Activated T-cell treated with anti-CD3 and anti-CD28 coated beads, Interleukin-2, amount 50 U/mL, for 72 hours (primary cell): ENCODE data around the gene HNRNPR. TPM values are rescaled to one million over a fixed set of nuclear protein-coding genes. Genes with fewer than 3 reads are reported as not detected.
A peak's percentile ranks its signal among the peaks of the same experiment; 100 is the strongest.
"Not testable (repeated sequence)": the region's sequence is repeated elsewhere in the genome, so short reads cannot be mapped to it uniquely, and the experiment has no call there.

Experiments used
- ATAC-seq, 2 donors: fragments of 150-1000 bp; cut with Tn5 transposase; replicated peaks in 1 of 2; 2 replicates each; pipeline ENCODE4 v1.10.0; 2021; ENCODE audit warnings: moderate library complexity in 2 of 2, mild to moderate bottlenecking in 1 of 2
- DNase-seq, 2 donors: peaks; one replicate each; pipeline ENCODE4 v3.0.0; 2021 to 2022; ENCODE audit warnings: mixed read lengths in 1 of 2
- H3K27ac Mint-ChIP-seq: one replicate; pipeline ENCODE4 v1.8.0; 2022; ENCODE audit warnings: mild to moderate bottlenecking, moderate library complexity, mixed read lengths
- H3K27me3 Mint-ChIP-seq: one replicate; pipeline ENCODE4 v1.8.0; 2022; ENCODE audit warnings: low read depth, mixed read lengths
- H3K36me3 Mint-ChIP-seq, 2 donors: one replicate each; pipeline ENCODE4 v1.8.0; 2022; ENCODE audit warnings: mixed read lengths in 2 of 2, mild to moderate bottlenecking in 1 of 2; ENCODE audit not compliant: insufficient read depth in 2 of 2
- H3K4me1 Mint-ChIP-seq: one replicate; pipeline ENCODE4 v1.8.0; 2022; ENCODE audit warnings: low read depth, mixed read lengths
- H3K4me3 Mint-ChIP-seq, 2 donors: one replicate each; pipeline ENCODE4 v1.8.0; 2022; ENCODE audit warnings: mild to moderate bottlenecking in 2 of 2, mixed read lengths in 2 of 2, moderate library complexity in 2 of 2
- H3K9me3 Mint-ChIP-seq, 2 donors: one replicate each; pipeline ENCODE4 v1.8.0; 2022; ENCODE audit warnings: mixed read lengths in 2 of 2
- total RNA-seq, 2 donors: library from RNA; stranded (reverse); gene quantifications; one replicate each; pipeline ENCODE4 v1.2.3, GENCODE V29; 2022

The HNRNPR gene
- 100 to 1,000 TPM; 127 TPM for total RNA-seq

GRCh38 chr1:23344111-23344986, at the start of gene HNRNPR:
HNRNPR (minus strand) TSS chr1:23344284; CDS start chr1:23341008, 3,276 bp downstream.
- H3K4me1 Mint-ChIP-seq: peaks cover 40% of the 10 kb centered on the region
- H3K4me3 Mint-ChIP-seq: peak within 1 kb of the TSS; percentile 97 to 99
- peaks cover 8 to 9% of the 10 kb centered on the region in 2 donors for H3K36me3 Mint-ChIP-seq
- DNase-seq: peak; percentile 97 to 100
- H3K9me3 Mint-ChIP-seq: no peaks in the 10 kb centered on the region
- H3K27me3 Mint-ChIP-seq: no peaks in the 10 kb centered on the region
- peak; percentile 96 for ATAC-seq
- H3K27ac Mint-ChIP-seq: peak within 1 kb of the TSS; percentile 95

GRCh38 chr1:23393706-23394105, 49.6 kb upstream of the HNRNPR start:
- no peak overlapping the region for H3K4me3 Mint-ChIP-seq
- no peaks in the 10 kb centered on the region for H3K36me3 Mint-ChIP-seq
- ATAC-seq: no peak
- H3K4me1 Mint-ChIP-seq: peaks cover 6% of the 10 kb centered on the region
- no peaks in the 10 kb centered on the region for H3K9me3 Mint-ChIP-seq
- no peak overlapping the region for H3K27ac Mint-ChIP-seq
- DNase-seq: no peak
- H3K27me3 Mint-ChIP-seq: no peaks in the 10 kb centered on the region

GRCh38 chr1:23392125-23392855, 48.2 kb upstream of the HNRNPR start:
- H3K27ac Mint-ChIP-seq: no peak overlapping the region
- no peak overlapping the region for H3K4me3 Mint-ChIP-seq
- no peaks in the 10 kb centered on the region for H3K36me3 Mint-ChIP-seq
- DNase-seq (no peak), ATAC-seq (no peak)
- H3K27me3 Mint-ChIP-seq: no peaks in the 10 kb centered on the region
- peaks cover 6% of the 10 kb centered on the region for H3K4me1 Mint-ChIP-seq
- H3K9me3 Mint-ChIP-seq: no peaks in the 10 kb centered on the region

- no peak for ATAC-seq
- no peaks in the 10 kb centered on the region for H3K36me3 Mint-ChIP-seq
These were observed 45.8 kb upstream of the HNRNPR start for GRCh38 chr1:23389837-23390321.

GRCh38 chr1:23387494-23387893, 43.4 kb upstream of the HNRNPR start:
- H3K4me1 Mint-ChIP-seq: no peaks in the 10 kb centered on the region
- no peak for DNase-seq
- no peaks in the 10 kb centered on the region for H3K36me3 Mint-ChIP-seq
- H3K9me3 Mint-ChIP-seq: no peaks in the 10 kb centered on the region
- no peaks in the 10 kb centered on the region for H3K27me3 Mint-ChIP-seq
- no peak overlapping the region for H3K27ac Mint-ChIP-seq
- H3K4me3 Mint-ChIP-seq: no peak overlapping the region
- ATAC-seq: no peak

More at GRCh38 chr1:23389837-23390321, 45.8 kb upstream of the HNRNPR start:
- Mint-ChIP-seq H3K4me1 (no peaks in the 10 kb centered on the region), H3K27ac (no peak overlapping the region), H3K9me3 (no peaks in the 10 kb centered on the region), H3K27me3 (no peaks in the 10 kb centered on the region), H3K4me3 (no peak overlapping the region)
- no peak for DNase-seq

- Mint-ChIP-seq H3K4me3 (no peak overlapping the region), H3K27ac (no peak overlapping the region), H3K27me3 (no peaks in the 10 kb centered on the region), H3K36me3 (no peaks in the 10 kb centered on the region), H3K4me1 (no peaks in the 10 kb centered on the region), H3K9me3 (no peaks in the 10 kb centered on the region)
- DNase-seq (no peak), ATAC-seq (no peak)
These were observed 41.1 kb upstream of the HNRNPR start for GRCh38 chr1:23385119-23385621.

GRCh38 chr1:23384312-23385058, 40.4 kb upstream of the HNRNPR start:
- no peaks in the 10 kb centered on the region for H3K27me3 Mint-ChIP-seq
- no peaks in the 10 kb centered on the region for H3K36me3 Mint-ChIP-seq
- no peak for ATAC-seq

GRCh38 chr1:23383577-23384311, 39.7 kb upstream of the HNRNPR start:
- Mint-ChIP-seq H3K4me1 (no peaks in the 10 kb centered on the region), H3K27ac (no peak overlapping the region), H3K4me3 (no peak overlapping the region), H3K9me3 (no peaks in the 10 kb centered on the region), H3K27me3 (no peaks in the 10 kb centered on the region), H3K36me3 (no peaks in the 10 kb centered on the region)
- DNase-seq: no peak
- ATAC-seq: no peak

More at GRCh38 chr1:23384312-23385058, 40.4 kb upstream of the HNRNPR start:
- no peak overlapping the region for H3K27ac Mint-ChIP-seq
- no peak for DNase-seq
- no peak overlapping the region for H3K4me3 Mint-ChIP-seq
- no peaks in the 10 kb centered on the region for H3K9me3 Mint-ChIP-seq
- no peaks in the 10 kb centered on the region for H3K4me1 Mint-ChIP-seq

- no peak for ATAC-seq
- no peak for DNase-seq
- Mint-ChIP-seq H3K4me3 (no peak overlapping the region), H3K4me1 (no peaks in the 10 kb centered on the region), H3K36me3 (no peaks in the 10 kb centered on the region), H3K27ac (no peak overlapping the region), H3K27me3 (no peaks in the 10 kb centered on the region), H3K9me3 (no peaks in the 10 kb centered on the region)
These were observed 37.3 kb upstream of the HNRNPR start for GRCh38 chr1:23381233-23381885.

- Mint-ChIP-seq H3K27me3 (no peaks in the 10 kb centered on the region), H3K4me1 (no peaks in the 10 kb centered on the region), H3K9me3 (no peaks in the 10 kb centered on the region), H3K4me3 (no peak overlapping the region), H3K36me3 (no peaks in the 10 kb centered on the region), H3K27ac (no peak overlapping the region)
- DNase-seq: no peak
- no peak for ATAC-seq
These were observed 36.6 kb upstream of the HNRNPR start for GRCh38 chr1:23380719-23381118.

- not testable (repeated sequence) for ATAC-seq, DNase-seq, H3K27me3 Mint-ChIP-seq, H3K4me3 Mint-ChIP-seq, H3K4me1 Mint-ChIP-seq, H3K36me3 Mint-ChIP-seq, H3K27ac Mint-ChIP-seq, H3K9me3 Mint-ChIP-seq
These were observed 36.2 kb upstream of the HNRNPR start for GRCh38 chr1:23380236-23380635.
